K562 (cell line): ENCODE data around the gene ANO2. TPM values are rescaled to one million over a fixed set of nuclear protein-coding genes. Genes with fewer than 3 reads are reported as not detected.

Experiments used
- ATAC-seq: fragments of 200-7000 bp; cut with Tn5 transposase; 3 replicates; pipeline ENCODE4 v1.9.1; 2020; ENCODE audit warnings: moderate library complexity
- BruUV-seq: library from RNA; stranded (reverse); fragments of 400-500 nt; replicated peaks from 2 replicates; lab custom pipeline; 2021; lab: Mats Ljungman, UMichigan
- CTCF ChIA-PET: fragments of 300-600 bp; formaldehyde crosslinking; extraction: SDS; loops from one replicate; lab custom pipeline; 2021; ENCODE audit warnings: low intra/inter-chr PET ratio; lab: Yijun Ruan, JAX
- POLR2A ChIA-PET: fragments of 300-600, 350-650 bp; sonication (Branson Sonifier 250); formaldehyde crosslinking; extraction: SDS; loops from one replicate; lab custom pipeline; 2021; ENCODE audit warnings: antibody characterized with exemption, inconsistent platforms; lab: Yijun Ruan, JAX
- DNase-seq, 4 experiments: peaks; one replicate each; pipeline versions ENCODE4 v3.0.0 to v3.0.0-alpha.2; 2011 to 2018; ENCODE audit warnings: low spot score in 3 of 4, mixed read lengths in 3 of 4; ENCODE audit errors: extremely low read depth in 1 of 4
- FAIRE-seq: peaks from 2 replicates; lab custom pipeline; 2011; peaks lifted over from hg19 to GRCh38; lab: Jason Lieb, UNC
- H2AFZ ChIP-seq: 2 replicates; pipeline ENCODE4 v1.6.0; 2011; ENCODE audit warnings: low read depth, low read length, control low read depth, inconsistent platforms
- H3K27ac ChIP-seq: fragments of 200-600 bp; 3 replicates; pipeline ENCODE4 v1.8.0; 2011; ENCODE audit warnings: low read depth, mild to moderate bottlenecking, control low read depth, inconsistent platforms, low read length, moderate library complexity, mixed read lengths; ENCODE audit errors: extremely low read depth
- H3K27me3 ChIP-seq, 2 experiments: fragments of 300-600 bp in 1 of 2; 2 replicates in 1 of 2; 3 replicates in 1 of 2; pipeline versions ENCODE4 v1.6.0 to v1.8.0; 2011; ENCODE audit warnings: inconsistent platforms in 2 of 2, low read length in 2 of 2, mild to moderate bottlenecking in 1 of 2, mixed read lengths in 1 of 2, moderate library complexity in 1 of 2; ENCODE audit not compliant: control insufficient read depth in 2 of 2, insufficient read depth in 2 of 2
- H3K36me3 ChIP-seq: fragments of 300-600 bp; 3 replicates; pipeline ENCODE4 v1.8.0; 2011; ENCODE audit warnings: mild to moderate bottlenecking, low read length, inconsistent platforms; ENCODE audit not compliant: control insufficient read depth, insufficient read depth
- H3K4me1 ChIP-seq, 2 experiments: fragments of 200-600 bp in 1 of 2; replicated peaks in 1 of 2; 2 replicates in 1 of 2; 3 replicates in 1 of 2; pipeline versions ENCODE4 v1.5.1 to v1.8.0; 2011; ENCODE audit warnings: inconsistent platforms in 2 of 2, low read length in 2 of 2, mild to moderate bottlenecking in 1 of 2, mixed read lengths in 1 of 2, moderate library complexity in 1 of 2; ENCODE audit not compliant: control insufficient read depth in 2 of 2, insufficient read depth in 2 of 2
- H3K4me2 ChIP-seq: 2 replicates; pipeline ENCODE4 v1.6.1; 2011; ENCODE audit warnings: low read length, control low read depth, inconsistent platforms, mixed read lengths; ENCODE audit not compliant: insufficient read depth
- H3K4me3 ChIP-seq: fragments of 200-600 bp; sonication (generic), shearing (Covaris generic); 2 replicates; pipeline ENCODE4 v1.5.1; 2016; ENCODE audit warnings: control low read depth, inconsistent platforms
- H3K79me2 ChIP-seq: fragments of 200-600 bp; 3 replicates; pipeline ENCODE4 v1.8.0; 2011; ENCODE audit warnings: low read length, inconsistent platforms; ENCODE audit not compliant: control insufficient read depth, insufficient read depth
- H3K9ac ChIP-seq, 2 experiments: 2 replicates each; pipeline versions ENCODE4 v1.6.0 to v1.6.1; 2011; ENCODE audit warnings: low read depth in 2 of 2, low read length in 2 of 2, control low read depth in 1 of 2, inconsistent platforms in 1 of 2, mild to moderate bottlenecking in 1 of 2, mixed read lengths in 1 of 2; ENCODE audit not compliant: insufficient read depth in 1 of 2
- H3K9me1 ChIP-seq: one replicate; pipeline ENCODE4 v1.6.0; 2011; ENCODE audit warnings: inconsistent platforms, mild to moderate bottlenecking, low read length, moderate library complexity; ENCODE audit not compliant: control insufficient read depth, insufficient read depth
- H3K9me3 ChIP-seq: replicated peaks from 2 replicates; pipeline ENCODE4 v1.5.1; 2011; ENCODE audit warnings: low read depth, low read length, inconsistent platforms; ENCODE audit not compliant: control insufficient read depth, insufficient read depth
- H4K20me1 ChIP-seq: replicated peaks from 2 replicates; pipeline ENCODE4 v1.6.1; 2011; ENCODE audit warnings: low read length, inconsistent platforms, mixed read lengths; ENCODE audit not compliant: control insufficient read depth, insufficient read depth
- BACH1 ChIP-seq: fragments of 200-800 bp; sonication (Bioruptor generic); IDR thresholded peaks from 2 replicates; pipeline ENCODE4 v1.6.1; 2016; ENCODE audit warnings: missing genetic modification characterization, missing compliant biosample characterization
- C11orf30 ChIP-seq: fragments of 450-650 bp; IDR thresholded peaks from 2 replicates; pipeline ENCODE4 v1.6.1; 2016; ENCODE audit warnings: low read depth, mild to moderate bottlenecking
- ETS2 ChIP-seq: IDR thresholded peaks from 2 replicates; pipeline ENCODE4 v1.6.1; 2016; ENCODE audit warnings: borderline replicate concordance, missing genetic modification characterization, mild to moderate bottlenecking, moderate library complexity, missing compliant biosample characterization; ENCODE audit not compliant: poor library complexity, severe bottlenecking
- HLTF ChIP-seq: fragments of 450-650 bp; IDR thresholded peaks from 2 replicates; pipeline ENCODE4 v1.6.1; 2016
- HMG20A ChIP-seq: fragments of 450-650 bp; formaldehyde crosslinking; conservative IDR thresholded peaks from 2 replicates; pipeline ENCODE4 v1.4.0; 2020; ENCODE audit warnings: mild to moderate bottlenecking, mixed read lengths
- KAT7 ChIP-seq: sonication (generic); formaldehyde crosslinking; IDR thresholded peaks from 2 replicates; pipeline ENCODE4 v1.8.0; 2022; ENCODE audit warnings: missing genetic modification reagents, mild to moderate bottlenecking, borderline replicate concordance
- KDM4B ChIP-seq, 2 experiments: fragments of 450-650 bp in 1 of 2; sonication (generic) in 1 of 2; IDR thresholded peaks; 2 replicates each; pipeline ENCODE4 v1.6.1; 2016 to 2017; ENCODE audit warnings: borderline replicate concordance in 2 of 2, antibody characterized with exemption in 1 of 2, low read depth in 1 of 2, mild to moderate bottlenecking in 1 of 2
- MAZ ChIP-seq, 2 experiments: fragments of 450-650 bp in 1 of 2; sonication (generic) in 1 of 2; formaldehyde crosslinking; IDR thresholded peaks in 1 of 2; conservative IDR thresholded peaks in 1 of 2; 2 replicates each; pipeline versions ENCODE4 v1.4.0 to v1.5.0; 2020; ENCODE audit warnings: mild to moderate bottlenecking in 1 of 2, missing genetic modification reagents in 1 of 2
- MYNN ChIP-seq, 2 experiments: sonication (generic); formaldehyde crosslinking in 1 of 2; IDR thresholded peaks; 2 replicates each; pipeline versions ENCODE4 v1.5.0 to v1.6.1; 2016 to 2020; ENCODE audit warnings: antibody characterized with exemption in 1 of 2, missing genetic modification reagents in 1 of 2
- RBM39 ChIP-seq: fragments of 200-400 bp; formaldehyde crosslinking; optimal IDR thresholded peaks from 2 replicates; pipeline ENCODE3; 2018; ENCODE audit warnings: low read depth, low read length
- SAFB ChIP-seq: fragments of 200-400 bp; formaldehyde crosslinking; IDR thresholded peaks from 2 replicates; pipeline ENCODE4 v1.6.1; 2017; ENCODE audit warnings: low read depth, low read length, borderline replicate concordance
- SMARCE1 ChIP-seq: fragments of 450-650 bp; IDR thresholded peaks from 2 replicates; pipeline ENCODE4 v1.7.1; 2016; ENCODE audit warnings: mild to moderate bottlenecking
- SUPT5H ChIP-seq: fragments of 450-650 bp; IDR thresholded peaks from 2 replicates; pipeline ENCODE4 v1.6.1; 2016
- XRCC5 ChIP-seq: fragments of 200-400 bp; formaldehyde crosslinking; IDR thresholded peaks from 2 replicates; pipeline ENCODE4 v1.6.1; 2017; ENCODE audit warnings: low read depth, mild to moderate bottlenecking, low read length
- YY1 ChIP-seq, 3 experiments: IDR thresholded peaks; 2 replicates each; pipeline ENCODE4 v1.6.1; 2011; ENCODE audit warnings: low read length in 2 of 3, mild to moderate bottlenecking in 2 of 3, moderate library complexity in 2 of 3, borderline replicate concordance in 1 of 3, control low read depth in 1 of 3, low read depth in 1 of 3; ENCODE audit not compliant: insufficient read depth in 3 of 3, insufficient replicate concordance in 2 of 3, control insufficient read depth in 1 of 3, insufficient read length in 1 of 3; ENCODE audit errors: extremely low read depth in 1 of 3
- ZNF436 ChIP-seq: fragments of 250-450, 450-650 bp; sonication (Bioruptor Pico); formaldehyde crosslinking; IDR thresholded peaks from 2 replicates; pipeline ENCODE4 v1.7.0; 2020; ENCODE audit warnings: mild to moderate bottlenecking
- ZNF75A ChIP-seq: fragments of 450-650 bp; formaldehyde crosslinking; IDR thresholded peaks from 2 replicates; pipeline ENCODE4 v1.4.0; 2020; ENCODE audit warnings: mild to moderate bottlenecking
- WGBS: fragments of 100-300 bp; shearing (Covaris generic); methylation state at CpG from one replicate; pipeline ENCODE4 v1.1.6; 2016; ENCODE audit warnings: low coverage, mixed read lengths; ENCODE audit not compliant: insufficient coverage; ENCODE audit errors: missing lambda C conversion rate; 5-methylcytosine and 5-hydroxymethylcytosine counted together
- in situ Hi-C: fragments of 300-500 bp; cut with MboI; formaldehyde crosslinking; loops from 4 replicates; pipeline ENCODE4 v1.15.0; 2018; ENCODE audit warnings: inconsistent platforms, mixed read lengths
- intact Hi-C: fragments of 100-400 bp; cut with micrococcal nuclease; formaldehyde crosslinking; loops from 2 replicates; pipeline ENCODE4 v1.14.2; 2022
- polyA plus RNA-seq, 8 experiments: library from polyadenylated mRNA; depleted of rRNA in 4 of 8; stranded (reverse) in 5 of 8; unstranded in 3 of 8; fragments of >200 nt; fragmentation: Nextera tagmentation in 2 of 8; fragmentation: Illumina TruSeq in 1 of 8; extraction: Ambion mirVana in 2 of 8; extraction: Trizol in 1 of 8; gene quantifications; 2 replicates each; pipeline versions ENCODE4 v1.2.1 to v1.2.3, GENCODE V29; 2011 to 2014; ENCODE audit warnings: inconsistent platforms in 1 of 8, missing spikeins in 1 of 8
- total RNA-seq, 7 experiments: library from RNA; depleted of rRNA in 6 of 7; stranded (reverse); fragments of >200 nt in 6 of 7; fragmentation: Illumina TruSeq in 2 of 7; extraction: Trizol in 2 of 7; gene quantifications; 2 replicates each; pipeline versions ENCODE4 v1.2.1 to v1.2.3, GENCODE V29; 2011 to 2021; ENCODE audit warnings: low replicate concordance in 1 of 7
- TF ChIP-seq, protein P1 (sequence below): sonication (generic); formaldehyde crosslinking; IDR thresholded peaks from 2 replicates; pipeline ENCODE4 v1.9.0; 2022; ENCODE audit warnings: mild to moderate bottlenecking, missing genetic modification reagents
- TF ChIP-seq, protein P2 (sequence below): sonication (generic); formaldehyde crosslinking; IDR thresholded peaks from 2 replicates; pipeline ENCODE4 v1.5.0; 2020; ENCODE audit warnings: missing genetic modification reagents
- TF ChIP-seq, protein P3 (sequence below): fragments of 450-650 bp; IDR thresholded peaks from 2 replicates; pipeline ENCODE4 v1.7.0; 2016; ENCODE audit warnings: borderline replicate concordance

The ANO2 gene
- total and polyA plus RNA-seq, 9 of the 15 experiments (the other 6 are each of a cell fraction or from before 2014, with no cell fraction given) = 0.64 TPM; not detected in 8

DNA sequence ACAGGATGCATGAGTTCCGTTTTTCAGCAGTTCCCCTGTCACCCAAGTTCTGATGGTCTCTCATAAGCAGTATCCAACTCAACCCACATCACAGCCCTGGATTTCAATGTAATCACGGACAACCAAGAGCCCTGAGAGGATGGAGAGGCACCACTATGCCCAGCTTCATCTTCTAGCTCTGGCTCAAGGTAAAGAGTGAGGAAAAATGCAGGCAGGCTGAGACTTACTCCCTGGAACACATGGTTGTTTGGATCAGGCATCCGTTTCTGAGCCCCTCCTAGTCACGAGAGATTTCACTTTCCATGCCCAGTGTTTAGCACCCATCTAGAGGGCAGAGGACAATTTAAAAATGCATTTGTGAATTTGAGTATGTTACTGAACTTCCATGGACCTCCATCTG, 45.0 kb downstream of the ANO2 start (continued):
- no peak for TF ChIP-seq KAT7 (CRISPR knock-in tag)
- TF ChIP-seq XRCC5 = no peak
- TF ChIP-seq HLTF = no peak
- TF ChIP-seq, protein P1, sequence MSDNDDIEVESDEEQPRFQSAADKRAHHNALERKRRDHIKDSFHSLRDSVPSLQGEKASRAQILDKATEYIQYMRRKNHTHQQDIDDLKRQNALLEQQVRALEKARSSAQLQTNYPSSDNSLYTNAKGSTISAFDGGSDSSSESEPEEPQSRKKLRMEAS = no peak
- no peak for TF ChIP-seq YY1 (IDR thresholded peaks at IDR 0.05; ENCODE audit: borderline replicate concordance in 1 of 3, control insufficient read depth in 1 of 3, extremely low read depth in 1 of 3, insufficient read depth in 3 of 3, insufficient read length in 1 of 3, insufficient replicate concordance in 2 of 3, low read depth in 1 of 3, low read length in 2 of 3)
- TF ChIP-seq, protein P2, sequence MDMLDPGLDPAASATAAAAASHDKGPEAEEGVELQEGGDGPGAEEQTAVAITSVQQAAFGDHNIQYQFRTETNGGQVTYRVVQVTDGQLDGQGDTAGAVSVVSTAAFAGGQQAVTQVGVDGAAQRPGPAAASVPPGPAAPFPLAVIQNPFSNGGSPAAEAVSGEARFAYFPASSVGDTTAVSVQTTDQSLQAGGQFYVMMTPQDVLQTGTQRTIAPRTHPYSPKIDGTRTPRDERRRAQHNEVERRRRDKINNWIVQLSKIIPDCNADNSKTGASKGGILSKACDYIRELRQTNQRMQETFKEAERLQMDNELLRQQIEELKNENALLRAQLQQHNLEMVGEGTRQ (CRISPR knock-in tag) = no peak
- no peak for TF ChIP-seq SMARCE1
- TF ChIP-seq MYNN (IDR thresholded peaks at IDR 0.05) = no peak
- no peak for TF ChIP-seq MYNN (CRISPR knock-in tag; IDR thresholded peaks at IDR 0.05)
- TF ChIP-seq, all 486 proteins: peak for 0

DNA sequence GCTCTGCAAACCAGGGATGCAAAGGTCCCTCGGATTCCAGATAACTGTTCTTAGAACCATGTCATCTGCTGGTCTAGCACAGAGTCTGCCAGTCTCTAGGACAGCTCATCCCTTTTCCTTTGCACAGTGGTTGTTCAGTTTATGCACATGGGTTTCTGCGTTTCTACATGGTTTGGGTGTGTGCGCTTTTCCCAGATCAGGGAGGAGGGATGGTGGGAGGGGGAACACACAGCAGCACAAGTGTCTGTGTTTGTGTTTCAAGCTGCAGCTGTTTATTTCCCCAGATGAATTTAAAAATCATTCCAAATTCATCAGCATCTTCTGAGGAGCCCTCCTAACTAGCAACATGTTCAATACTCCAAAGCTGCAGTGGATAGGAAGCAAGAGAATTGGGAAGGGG, 45.4 kb downstream of the ANO2 start:
- Histone ChIP-seq H3K27ac (no peak overlapping the region), H3K4me1 (no peaks in the 10 kb centered on the region), H3K4me3 (no peak overlapping the region), H3K9me1 (no peaks in the 10 kb centered on the region), H3K36me3 (no peaks in the 10 kb centered on the region), H2AFZ (no peak overlapping the region), H3K79me2 (no peaks in the 10 kb centered on the region), H3K9me3 (no peaks in the 10 kb centered on the region), H3K9ac (no peak overlapping the region), H4K20me1 (no peaks in the 10 kb centered on the region), H3K4me2 (no peak overlapping the region), H3K27me3 (no peaks in the 10 kb centered on the region; a peak in 1 of 5 replicates)
- ChIA-PET POLR2A (no interaction called here), CTCF (no interaction called here)
- DNase-seq (no peak), ATAC-seq (no peak), FAIRE-seq (no peak)
- intact Hi-C loops = no loop called here
- in situ Hi-C loops = no loop called here
- no TSS peak for BruUV-seq
- 8% methylated on average over 2 of the region's 3 CpGs for WGBS
- TF ChIP-seq C11orf30 (no peak), BACH1 (tag) (no peak), ETS2 (tag) (no peak), HMG20A (CRISPR knock-in tag) (no peak), MAZ (CRISPR knock-in tag; conservative IDR thresholded peaks at IDR 0.05 in 1 of 2, IDR thresholded peaks at IDR 0.05 in 1 of 2) (no peak), SUPT5H (no peak), ZNF436 (CRISPR knock-in tag) (no peak), KDM4B (IDR thresholded peaks at IDR 0.05; ENCODE audit: borderline replicate concordance in 2 of 2, low read depth in 1 of 2) (no peak), RBM39 (no peak), ZNF75A (CRISPR knock-in tag) (no peak), SAFB (no peak)
- TF ChIP-seq, protein P3, sequence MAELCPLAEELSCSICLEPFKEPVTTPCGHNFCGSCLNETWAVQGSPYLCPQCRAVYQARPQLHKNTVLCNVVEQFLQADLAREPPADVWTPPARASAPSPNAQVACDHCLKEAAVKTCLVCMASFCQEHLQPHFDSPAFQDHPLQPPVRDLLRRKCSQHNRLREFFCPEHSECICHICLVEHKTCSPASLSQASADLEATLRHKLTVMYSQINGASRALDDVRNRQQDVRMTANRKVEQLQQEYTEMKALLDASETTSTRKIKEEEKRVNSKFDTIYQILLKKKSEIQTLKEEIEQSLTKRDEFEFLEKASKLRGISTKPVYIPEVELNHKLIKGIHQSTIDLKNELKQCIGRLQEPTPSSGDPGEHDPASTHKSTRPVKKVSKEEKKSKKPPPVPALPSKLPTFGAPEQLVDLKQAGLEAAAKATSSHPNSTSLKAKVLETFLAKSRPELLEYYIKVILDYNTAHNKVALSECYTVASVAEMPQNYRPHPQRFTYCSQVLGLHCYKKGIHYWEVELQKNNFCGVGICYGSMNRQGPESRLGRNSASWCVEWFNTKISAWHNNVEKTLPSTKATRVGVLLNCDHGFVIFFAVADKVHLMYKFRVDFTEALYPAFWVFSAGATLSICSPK = no peak
